H7 (cell line): Measurements from ENCODE around the gene EPHA8. TPM values are rescaled to one million over a fixed set of nuclear protein-coding genes. Genes with fewer than 3 reads are reported as not detected.

Source experiments
- DNase-seq: peaks from one replicate; pipeline ENCODE4 v3.0.0; 2012
- H3K27me3 ChIP-seq: 2 replicates; pipeline ENCODE4 v1.6.0; 2011; ENCODE audit warnings: mild to moderate bottlenecking, low read length; ENCODE audit not compliant: control insufficient read depth, insufficient read depth
- H3K36me3 ChIP-seq: replicated peaks from 2 replicates; pipeline ENCODE4 v1.5.1; 2011; ENCODE audit warnings: low read length; ENCODE audit not compliant: control insufficient read depth, insufficient read depth
- H3K4me3 ChIP-seq: 2 replicates; pipeline ENCODE4 v1.5.1; 2011; ENCODE audit warnings: low read depth, mild to moderate bottlenecking, control low read depth, low read length, moderate library complexity; ENCODE audit not compliant: insufficient read depth
- total RNA-seq: library from RNA; depleted of rRNA; stranded (reverse); fragments of >200 nt; shearing (Covaris generic); gene quantifications from 2 replicates; pipeline ENCODE4 v1.2.3, GENCODE V29; 2014

The EPHA8 gene
- total RNA-seq, 1 experiment from 2014 or later: 4.8 TPM

- no peak for DNase-seq
- H3K27me3 ChIP-seq: no peaks in the 10 kb centered on the region
- H3K36me3 ChIP-seq: no peaks in the 10 kb centered on the region; the same call in none of the 2 replicates
- no peak overlapping the region for H3K4me3 ChIP-seq
Observed at GRCh38 chr1:22528451-22528850, 34.8 kb upstream of the EPHA8 start.

GRCh38 chr1:22529901-22530621 lies 33.2 kb upstream of the EPHA8 start:
- H3K36me3 ChIP-seq: no peaks in the 10 kb centered on the region; the same call in none of the 2 replicates
- DNase-seq: peak; percentile 23
- H3K4me3 ChIP-seq: no peak overlapping the region
- H3K27me3 ChIP-seq: no peaks in the 10 kb centered on the region

- H3K27me3 ChIP-seq: no peaks in the 10 kb centered on the region
- DNase-seq: peak; percentile 23
- no peak overlapping the region for H3K4me3 ChIP-seq
- H3K36me3 ChIP-seq: no peaks in the 10 kb centered on the region; the same call in none of the 2 replicates
Observed at GRCh38 chr1:22530715-22531114, 32.6 kb upstream of the EPHA8 start.

- Histone ChIP-seq H3K36me3 (no peaks in the 10 kb centered on the region; the same call in none of the 2 replicates), H3K4me3 (no peak overlapping the region), H3K27me3 (no peaks in the 10 kb centered on the region)
- DNase-seq: peak; percentile 21
Observed at GRCh38 chr1:22531251-22531650, 32.0 kb upstream of the EPHA8 start.

GRCh38 chr1:22533244-22533895 lies 29.9 kb upstream of the EPHA8 start:
- no peaks in the 10 kb centered on the region for H3K27me3 ChIP-seq
- peak; percentile 25 for DNase-seq
- no peaks in the 10 kb centered on the region; the same call in 1 of the 2 replicates for H3K36me3 ChIP-seq
- no peak overlapping the region for H3K4me3 ChIP-seq

GRCh38 chr1:22534951-22535350 lies 28.3 kb upstream of the EPHA8 start:
- DNase-seq: no peak
- no peak overlapping the region for H3K4me3 ChIP-seq
- H3K36me3 ChIP-seq: no peaks in the 10 kb centered on the region
- no peaks in the 10 kb centered on the region for H3K27me3 ChIP-seq

- Histone ChIP-seq H3K36me3 (no peaks in the 10 kb centered on the region), H3K27me3 (no peaks in the 10 kb centered on the region), H3K4me3 (no peak overlapping the region)
- DNase-seq: peak; percentile 23
Observed at GRCh38 chr1:22535399-22535798, 27.9 kb upstream of the EPHA8 start.

GRCh38 chr1:22536506-22536905 lies 26.8 kb upstream of the EPHA8 start:
- H3K27me3 ChIP-seq: no peaks in the 10 kb centered on the region
- no peak overlapping the region for H3K4me3 ChIP-seq
- no peaks in the 10 kb centered on the region for H3K36me3 ChIP-seq
- no peak for DNase-seq

GRCh38 chr1:22537441-22538139 lies 25.7 kb upstream of the EPHA8 start:
- H3K36me3 ChIP-seq: no peaks in the 10 kb centered on the region
- no peak for DNase-seq
- H3K27me3 ChIP-seq: no peaks in the 10 kb centered on the region
- H3K4me3 ChIP-seq: no peak overlapping the region

- DNase-seq: no peak
- H3K36me3 ChIP-seq: no peaks in the 10 kb centered on the region
- no peak overlapping the region for H3K4me3 ChIP-seq
- H3K27me3 ChIP-seq: no peaks in the 10 kb centered on the region
Observed at GRCh38 chr1:22539510-22540118, 23.7 kb upstream of the EPHA8 start.

GRCh38 chr1:22540337-22540736 lies 23.0 kb upstream of the EPHA8 start:
- Histone ChIP-seq H3K4me3 (no peak overlapping the region), H3K27me3 (no peaks in the 10 kb centered on the region), H3K36me3 (no peaks in the 10 kb centered on the region)
- no peak for DNase-seq

- peaks cover 2% of the 10 kb centered on the region; the same call in 1 of the 2 replicates for H3K27me3 ChIP-seq
- peak; percentile 67 for DNase-seq
- no peaks in the 10 kb centered on the region for H3K36me3 ChIP-seq
- no peak overlapping the region for H3K4me3 ChIP-seq
Observed at GRCh38 chr1:22542886-22543285, 20.4 kb upstream of the EPHA8 start.

- H3K4me3 ChIP-seq: no peak overlapping the region
- no peak for DNase-seq
- H3K27me3 ChIP-seq: peaks cover 2% of the 10 kb centered on the region; the same call in 1 of the 2 replicates
- H3K36me3 ChIP-seq: no peaks in the 10 kb centered on the region
Observed at GRCh38 chr1:22543679-22544078, 19.6 kb upstream of the EPHA8 start.

- DNase-seq: no peak
- Histone ChIP-seq H3K27me3 (peaks cover 2% of the 10 kb centered on the region; the same call in 1 of the 2 replicates), H3K4me3 (no peak overlapping the region), H3K36me3 (no peaks in the 10 kb centered on the region)
Observed at GRCh38 chr1:22544606-22545005, 18.7 kb upstream of the EPHA8 start.
